Parathyroid adenoma (tissue), 2 donors: ENCODE data around the gene GNPDA2.

Experiments used
- H2AFZ ChIP-seq: fragments of 300-600 bp; sonication (generic); one replicate; pipeline ENCODE4 v1.7.0; 2017; ENCODE audit warnings: antibody characterized with exemption, mild to moderate bottlenecking
- H3K27ac ChIP-seq: fragments of 300-600 bp; sonication (generic); one replicate; pipeline ENCODE4 v1.7.0; 2017
- H3K27me3 ChIP-seq: fragments of 300-600 bp; sonication (generic); one replicate; pipeline ENCODE4 v1.7.0; 2017; ENCODE audit warnings: low read length; ENCODE audit not compliant: control insufficient read depth, insufficient read depth
- H3K36me3 ChIP-seq: fragments of 300-600 bp; sonication (generic); one replicate; pipeline ENCODE4 v1.7.0; 2017; ENCODE audit warnings: low read length; ENCODE audit not compliant: control insufficient read depth, insufficient read depth
- H3K4me1 ChIP-seq: fragments of 300-600 bp; sonication (generic); one replicate; pipeline ENCODE4 v1.7.0; 2017; ENCODE audit warnings: control low read depth
- H3K4me2 ChIP-seq: fragments of 300-600 bp; sonication (generic); one replicate; pipeline ENCODE4 v1.7.0; 2017; ENCODE audit warnings: low read length
- H3K4me3 ChIP-seq: fragments of 300-600 bp; sonication (generic); one replicate; pipeline ENCODE4 v1.7.0; 2017; ENCODE audit warnings: low read depth, low read length
- H3K79me2 ChIP-seq: fragments of 300-600 bp; sonication (generic); one replicate; pipeline ENCODE4 v1.7.0; 2017; ENCODE audit warnings: control low read depth
- H3K9ac ChIP-seq: fragments of 300-600 bp; sonication (generic); one replicate; pipeline ENCODE4 v1.7.0; 2017; ENCODE audit warnings: mild to moderate bottlenecking
- H3K9me3 ChIP-seq: fragments of 300-600 bp; sonication (generic); one replicate; pipeline ENCODE4 v1.7.0; 2017; ENCODE audit warnings: low read length; ENCODE audit not compliant: control insufficient read depth
- TF ChIP-seq, protein P1 (sequence below): fragments of 300-600 bp; sonication (generic); IDR thresholded peaks from one replicate; pipeline ENCODE4 v1.7.0; 2017; ENCODE audit warnings: antibody characterized with exemption, mild to moderate bottlenecking
- donor health status: primary hyperparathyroidism.

GNPDA2 gene

DNA sequence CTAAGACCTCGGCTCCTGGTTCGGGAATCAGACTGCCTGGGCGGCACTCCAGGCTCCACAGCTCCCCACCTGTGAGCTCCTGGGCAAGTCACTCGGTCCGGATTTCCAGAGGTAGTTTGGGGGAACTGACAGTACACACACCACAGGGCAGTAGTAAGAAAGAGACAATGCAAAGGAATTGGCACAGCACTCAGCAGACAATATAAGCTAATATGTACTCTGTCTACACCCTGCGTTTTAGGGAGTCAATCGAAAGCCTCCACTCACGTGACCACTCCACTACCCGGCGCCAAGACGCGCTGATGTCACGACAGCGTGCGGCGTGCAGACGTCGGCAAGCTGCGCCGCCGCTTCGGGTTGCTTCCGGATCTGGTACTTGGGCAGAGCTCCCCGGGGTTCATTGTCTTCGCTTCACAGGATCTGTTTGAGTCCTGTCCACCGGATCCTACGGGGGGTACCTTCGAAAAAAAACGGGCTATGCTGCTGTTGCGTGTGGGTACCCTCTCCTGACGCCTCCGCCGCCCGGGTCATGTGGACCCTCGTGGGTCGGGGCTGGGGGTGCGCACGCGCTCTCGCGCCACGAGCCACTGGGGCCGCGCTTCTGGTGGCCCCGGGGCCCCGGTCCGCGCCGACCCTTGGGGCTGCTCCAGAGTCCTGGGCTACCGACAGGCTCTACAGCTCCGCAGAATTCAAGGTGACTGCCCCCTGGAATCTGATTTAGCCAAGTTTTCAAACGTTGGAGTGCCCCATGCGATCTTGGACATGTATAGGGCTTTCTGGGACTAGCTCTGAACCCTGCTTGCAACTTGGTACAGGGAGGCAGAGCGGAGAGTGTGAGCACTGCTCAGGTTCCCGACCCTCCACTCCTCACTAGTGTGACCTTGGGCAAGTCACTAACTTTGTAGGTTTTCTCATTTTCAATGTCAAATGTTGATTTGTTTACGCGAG, 48.0 kb downstream of the GNPDA2 start, which contains the start of gene GUF1:
TSS of gene GUF1 (plus strand) at position 327 of the 948 bp plus-strand sequence. CDS start at position 530, 203 bp downstream.
- H3K79me2 ChIP-seq = no peaks in the 10 kb centered on the region

DNA sequence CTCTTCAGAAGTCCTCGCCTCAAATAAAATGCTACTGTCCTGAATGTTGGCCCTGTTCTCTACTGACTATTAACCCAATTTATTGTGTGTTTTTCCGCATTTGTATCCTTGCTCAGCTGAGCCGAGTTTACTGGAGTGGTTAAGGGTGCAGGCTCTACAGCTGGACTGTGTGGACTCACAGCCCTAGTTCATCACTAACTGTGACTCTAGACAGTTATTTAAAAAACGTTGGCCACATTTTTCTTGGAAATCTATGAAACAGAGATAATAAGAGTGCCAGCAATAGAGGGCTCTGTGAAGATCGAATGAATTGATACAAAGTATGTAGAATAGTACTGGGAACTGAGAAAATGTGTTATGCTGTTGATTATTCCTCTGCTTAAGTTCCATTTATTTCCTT, 51.0 kb downstream of the GNPDA2 start:
- Histone ChIP-seq H3K4me2 (no peak overlapping the region), H3K9ac (no peak overlapping the region), H3K4me1 (peaks cover 3% of the 10 kb centered on the region), H3K27me3 (no peaks in the 10 kb centered on the region), H3K79me2 (no peaks in the 10 kb centered on the region), H3K36me3 (no peaks in the 10 kb centered on the region), H3K27ac (no peak overlapping the region), H3K4me3 (no peak overlapping the region), H2AFZ (no peak overlapping the region), H3K9me3 (no peaks in the 10 kb centered on the region)
- TF ChIP-seq, protein P1, sequence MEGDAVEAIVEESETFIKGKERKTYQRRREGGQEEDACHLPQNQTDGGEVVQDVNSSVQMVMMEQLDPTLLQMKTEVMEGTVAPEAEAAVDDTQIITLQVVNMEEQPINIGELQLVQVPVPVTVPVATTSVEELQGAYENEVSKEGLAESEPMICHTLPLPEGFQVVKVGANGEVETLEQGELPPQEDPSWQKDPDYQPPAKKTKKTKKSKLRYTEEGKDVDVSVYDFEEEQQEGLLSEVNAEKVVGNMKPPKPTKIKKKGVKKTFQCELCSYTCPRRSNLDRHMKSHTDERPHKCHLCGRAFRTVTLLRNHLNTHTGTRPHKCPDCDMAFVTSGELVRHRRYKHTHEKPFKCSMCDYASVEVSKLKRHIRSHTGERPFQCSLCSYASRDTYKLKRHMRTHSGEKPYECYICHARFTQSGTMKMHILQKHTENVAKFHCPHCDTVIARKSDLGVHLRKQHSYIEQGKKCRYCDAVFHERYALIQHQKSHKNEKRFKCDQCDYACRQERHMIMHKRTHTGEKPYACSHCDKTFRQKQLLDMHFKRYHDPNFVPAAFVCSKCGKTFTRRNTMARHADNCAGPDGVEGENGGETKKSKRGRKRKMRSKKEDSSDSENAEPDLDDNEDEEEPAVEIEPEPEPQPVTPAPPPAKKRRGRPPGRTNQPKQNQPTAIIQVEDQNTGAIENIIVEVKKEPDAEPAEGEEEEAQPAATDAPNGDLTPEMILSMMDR = no peak

More for the DNA sequence above, 48.0 kb downstream of the GNPDA2 start, which contains the start of gene GUF1:
- H3K4me1 ChIP-seq = peaks cover 3% of the 10 kb centered on the region
- peak within 1 kb of the TSS; percentile 64 for H3K27ac ChIP-seq
- TF ChIP-seq, protein P1 = no peak
- H2AFZ ChIP-seq = peak within 1 kb of the TSS; percentile 87
- H3K27me3 ChIP-seq = no peaks in the 10 kb centered on the region
- H3K4me3 ChIP-seq = peak within 1 kb of the TSS; percentile 90
- H3K36me3 ChIP-seq = no peaks in the 10 kb centered on the region
- H3K9me3 ChIP-seq = no peaks in the 10 kb centered on the region
- H3K4me2 ChIP-seq = peak within 1 kb of the TSS; percentile 82
- H3K9ac ChIP-seq = peak within 1 kb of the TSS; percentile 13

- no peaks in the 10 kb centered on the region for H3K9me3 ChIP-seq
- H3K27ac ChIP-seq = no peak overlapping the region
- no peaks in the 10 kb centered on the region for H3K79me2 ChIP-seq
- no peak overlapping the region for H3K9ac ChIP-seq
- no peaks in the 10 kb centered on the region for H3K36me3 ChIP-seq
- TF ChIP-seq, protein P1 = no peak
- H3K4me1 ChIP-seq = peaks cover 3% of the 10 kb centered on the region
- no peak overlapping the region for H3K4me3 ChIP-seq
- no peak overlapping the region for H3K4me2 ChIP-seq
- no peaks in the 10 kb centered on the region for H3K27me3 ChIP-seq
- H2AFZ ChIP-seq = no peak overlapping the region
Measured at GRCh38 chr4:44674471-44674870, 51.9 kb downstream of the GNPDA2 start.

GRCh38 chr4:44671636-44672035, 54.7 kb downstream of the GNPDA2 start:
- no peaks in the 10 kb centered on the region for H3K27me3 ChIP-seq
- H3K4me3 ChIP-seq = no peak overlapping the region
- no peaks in the 10 kb centered on the region for H3K79me2 ChIP-seq
- TF ChIP-seq, protein P1 = no peak
- H3K9ac ChIP-seq = no peak overlapping the region
- H3K4me2 ChIP-seq = no peak overlapping the region
- no peaks in the 10 kb centered on the region for H3K9me3 ChIP-seq
- no peaks in the 10 kb centered on the region for H3K4me1 ChIP-seq
- no peak overlapping the region for H3K27ac ChIP-seq
- no peaks in the 10 kb centered on the region for H3K36me3 ChIP-seq
- no peak overlapping the region for H2AFZ ChIP-seq
